NCI-H748 (cell line): Measurements from ENCODE around the gene RHOG.
"Not testable (repeated sequence)": the region's sequence is repeated elsewhere in the genome, so short reads cannot be mapped to it uniquely, and the experiment has no call there.

Experiments
- DNase-seq: peaks from one replicate; lab custom pipeline; 2025; ENCODE audit not compliant: unreplicated experiment; lab: John Stamatoyannopoulos, UW

The RHOG gene

DNA sequence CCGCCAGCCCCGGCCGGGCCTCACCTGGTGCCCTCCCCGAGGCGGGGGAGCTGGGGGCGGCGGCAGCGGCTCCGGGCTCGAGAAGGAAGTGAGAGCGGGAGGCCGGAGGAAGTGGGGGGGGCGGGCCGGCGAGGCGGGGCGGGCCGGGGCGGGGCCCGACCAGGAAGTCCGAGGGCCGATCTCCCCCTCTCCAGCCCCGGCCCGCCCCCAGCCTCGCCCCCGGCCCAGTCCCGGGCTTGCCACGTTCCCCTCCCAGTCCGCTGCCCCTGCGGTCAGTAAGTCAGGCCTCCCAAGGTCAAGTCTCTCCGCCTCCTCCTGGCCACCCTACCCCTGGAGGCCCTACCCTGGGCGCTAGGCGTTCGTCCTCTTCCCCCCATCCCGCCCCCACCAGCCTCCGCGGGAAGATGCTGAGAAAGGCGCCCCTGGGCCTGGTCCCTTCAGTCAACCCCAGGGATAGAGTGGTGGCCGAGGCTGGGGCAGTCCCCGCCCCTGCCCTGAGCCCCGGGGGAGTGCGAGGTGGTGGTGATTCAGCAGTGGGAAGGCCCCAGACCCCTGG is at the start of gene RHOG:
RHOG (minus strand) TSS at position 90 of the 556 bp plus-strand sequence. CDS start 12,821 bp downstream, outside the sequence.
- peak; percentile 70 for DNase-seq

DNA sequence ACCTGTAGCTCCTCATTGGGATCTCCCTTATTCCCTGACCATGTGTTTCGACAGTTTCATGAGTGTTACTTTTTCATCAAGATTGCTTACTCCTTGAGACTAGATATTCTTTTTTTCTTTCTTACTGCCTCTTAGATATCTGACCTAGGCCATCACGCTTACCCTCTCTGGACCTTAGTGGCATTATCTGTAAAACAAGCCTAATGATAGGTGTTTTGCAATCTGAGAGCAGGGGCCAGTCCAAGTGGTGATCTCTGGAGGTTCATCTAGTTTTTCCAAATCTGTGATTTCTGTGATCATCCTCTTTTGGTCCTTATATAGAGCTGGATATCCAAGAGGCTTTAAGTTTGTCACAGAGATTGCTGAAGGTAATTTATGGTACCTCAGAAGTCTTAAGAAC is 49.3 kb upstream of the RHOG start:
- DNase-seq: no peak

DNA sequence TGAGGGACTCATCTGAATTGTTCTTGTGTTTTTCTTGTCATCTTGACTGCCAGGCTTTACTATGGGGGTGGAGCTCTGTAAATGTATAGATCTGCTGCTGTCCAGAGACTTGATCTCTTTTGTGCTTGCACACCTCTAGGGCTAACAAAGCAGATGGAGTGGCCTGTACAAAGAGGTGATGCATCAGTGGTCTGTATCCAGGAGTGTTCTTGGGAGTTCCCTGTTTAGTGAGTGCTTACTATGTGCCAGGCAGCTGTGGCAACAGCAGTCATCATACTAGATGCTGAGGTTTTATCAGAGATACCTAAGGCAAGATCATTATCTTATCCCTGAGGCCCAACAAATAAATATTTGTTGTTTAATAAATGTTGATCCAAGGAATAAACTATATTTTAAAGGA is 48.1 kb upstream of the RHOG start:
- no peak for DNase-seq

DNA sequence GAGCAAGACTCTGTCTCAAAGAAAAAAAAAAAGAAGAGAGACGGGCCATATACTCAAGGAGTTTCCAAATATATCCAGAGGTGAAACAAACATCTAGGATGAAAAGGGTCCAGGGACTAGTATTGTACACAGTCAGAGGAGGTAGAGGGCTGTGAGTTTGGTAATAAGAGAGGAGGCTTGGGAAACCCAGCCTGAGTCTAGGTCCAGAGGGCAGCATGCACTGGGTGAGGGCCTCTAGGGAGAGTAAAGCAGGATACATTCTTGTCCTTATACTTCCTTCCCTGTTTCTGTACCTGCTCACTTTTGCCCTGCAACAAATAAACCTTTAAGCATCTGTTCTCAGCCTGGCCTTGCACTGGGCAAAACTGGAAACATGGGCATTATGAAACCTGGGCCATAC is 46.2 kb upstream of the RHOG start:
- DNase-seq: no peak

DNA sequence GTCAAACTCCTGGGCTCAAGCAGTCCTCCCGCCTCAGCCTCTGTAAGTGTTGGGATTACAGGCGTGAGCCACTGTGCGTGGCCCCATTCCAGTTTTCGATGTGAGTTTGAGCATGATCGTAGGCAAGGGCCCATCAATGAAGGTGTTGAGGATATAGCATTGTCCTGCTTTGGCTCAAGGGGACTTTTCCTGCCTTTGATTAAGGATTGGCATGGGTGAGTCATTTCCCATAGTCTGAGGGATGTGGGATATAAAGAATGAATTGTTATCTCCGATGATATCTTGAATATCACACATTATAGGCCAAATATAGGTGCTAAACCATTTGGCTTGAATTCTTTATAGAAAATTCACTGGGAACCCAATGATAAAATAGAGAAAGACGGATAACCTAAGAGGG is 45.1 kb upstream of the RHOG start:
- DNase-seq: no peak

DNA sequence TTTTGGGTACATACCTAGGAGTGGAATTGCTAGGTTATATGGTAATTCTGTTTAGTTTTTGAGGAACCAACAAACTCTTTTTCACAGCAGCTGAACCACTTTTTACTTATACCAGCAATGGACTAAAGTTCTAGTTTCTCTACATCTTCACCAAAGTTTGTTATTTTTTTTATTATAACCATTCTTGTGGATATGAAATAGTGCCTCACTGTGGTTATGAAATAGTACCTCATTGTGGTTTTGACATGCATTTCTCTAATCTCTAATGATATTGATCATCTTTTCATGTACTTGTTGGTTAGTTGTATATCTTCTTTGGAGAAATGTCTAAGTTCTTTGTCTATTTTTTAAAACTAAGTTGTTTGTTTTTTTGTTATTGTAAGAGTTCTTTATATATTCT is 41.9 kb upstream of the RHOG start:
- DNase-seq: no peak

DNA sequence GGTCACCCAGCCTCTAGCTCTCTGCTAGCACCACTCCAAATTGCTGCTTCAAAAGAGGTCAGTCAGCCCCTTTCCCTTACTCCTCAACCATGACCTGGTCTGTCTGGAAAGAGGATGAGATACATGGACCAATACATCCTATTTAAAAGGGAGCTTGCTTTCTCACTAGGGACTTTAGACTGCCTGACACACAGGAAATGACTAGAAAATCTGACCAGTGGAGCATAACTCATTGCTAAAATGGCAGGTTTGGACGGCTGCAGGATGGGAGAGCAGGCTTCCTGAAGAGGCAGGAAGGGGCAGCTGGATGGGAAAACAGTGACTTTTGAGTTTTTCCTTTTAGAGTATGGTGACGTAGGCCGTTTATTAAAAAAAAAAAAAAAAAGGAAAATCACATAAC is 40.0 kb upstream of the RHOG start:
- DNase-seq: no peak

DNA sequence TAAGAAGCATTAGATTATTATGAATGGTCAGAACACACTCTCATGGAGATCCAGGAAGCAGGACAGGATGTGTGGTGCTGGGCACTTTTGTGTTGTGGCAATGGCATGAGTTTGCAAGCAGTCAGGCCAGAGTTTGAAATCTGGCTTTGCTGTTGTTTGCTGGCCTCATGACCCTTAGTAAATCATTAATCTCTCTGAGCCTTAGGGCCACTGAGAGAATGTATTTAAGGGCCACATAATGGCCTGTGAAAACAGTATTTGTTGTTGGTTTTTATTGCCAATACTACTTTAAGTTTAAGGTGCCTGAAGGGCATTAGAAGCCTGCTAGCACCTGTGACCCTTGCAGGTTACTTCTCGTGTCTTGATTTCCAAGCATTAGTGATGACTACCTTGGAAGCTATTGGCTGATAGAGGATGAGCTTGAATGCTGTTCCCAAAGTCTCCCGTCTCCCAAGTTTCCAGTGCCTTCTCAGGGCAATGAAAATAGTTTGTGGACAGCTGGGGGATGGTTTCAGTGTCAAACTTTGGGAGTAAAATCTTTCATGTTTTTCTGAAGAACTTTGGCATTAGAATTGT is 39.3 kb upstream of the RHOG start:
- DNase-seq: no peak

DNA sequence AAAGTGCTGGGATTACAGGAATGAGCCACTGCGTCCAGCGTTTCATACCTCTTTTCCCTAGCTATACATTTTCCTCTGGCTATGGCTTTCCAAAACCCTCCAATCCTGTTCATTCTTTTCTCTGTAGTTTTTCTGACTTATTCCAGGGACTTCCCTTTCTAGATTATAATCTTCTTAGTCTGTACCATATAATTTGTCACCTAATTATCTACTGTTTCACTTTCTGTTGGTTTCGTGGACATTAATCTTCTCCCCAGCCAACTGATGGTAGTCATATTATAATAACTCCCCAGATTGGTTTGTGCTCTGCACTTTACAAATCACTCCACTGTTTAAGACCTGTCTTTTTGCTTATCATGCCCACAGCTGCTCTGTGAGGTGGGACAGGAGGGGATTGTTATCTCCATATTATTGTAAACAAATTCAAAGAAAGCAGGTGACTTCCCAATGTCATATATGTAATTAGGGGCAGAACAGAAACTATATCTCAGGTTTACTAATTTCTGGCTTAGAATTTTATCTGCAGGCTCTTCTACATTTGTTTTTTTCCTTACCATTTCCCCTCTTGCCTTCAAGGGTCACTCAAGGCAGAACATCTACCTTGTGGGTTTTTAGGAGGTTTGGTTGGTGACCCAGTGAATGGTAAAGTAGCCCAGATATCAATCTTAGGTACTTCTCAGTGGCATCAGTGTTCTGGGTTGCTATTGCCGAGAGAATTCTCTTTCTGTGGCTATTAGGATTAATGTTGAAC is 38.6 kb upstream of the RHOG start:
- no peak for DNase-seq

DNA sequence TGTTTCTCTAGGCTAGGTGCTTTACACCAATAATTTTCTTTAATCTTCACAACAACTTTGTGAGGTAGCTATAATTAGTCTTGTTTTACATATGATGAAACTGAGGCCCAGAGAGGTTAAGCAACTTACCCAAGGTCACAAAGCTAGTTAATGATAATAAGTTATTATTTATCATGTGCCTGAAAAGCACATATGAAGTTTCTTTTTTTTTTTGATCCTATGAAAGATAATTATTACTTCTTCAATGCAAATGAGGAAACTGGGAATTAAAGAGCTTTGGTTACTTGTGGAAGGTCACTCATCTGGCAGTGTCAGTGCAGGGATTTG is 37.5 kb upstream of the RHOG start:
- DNase-seq: no peak

DNA sequence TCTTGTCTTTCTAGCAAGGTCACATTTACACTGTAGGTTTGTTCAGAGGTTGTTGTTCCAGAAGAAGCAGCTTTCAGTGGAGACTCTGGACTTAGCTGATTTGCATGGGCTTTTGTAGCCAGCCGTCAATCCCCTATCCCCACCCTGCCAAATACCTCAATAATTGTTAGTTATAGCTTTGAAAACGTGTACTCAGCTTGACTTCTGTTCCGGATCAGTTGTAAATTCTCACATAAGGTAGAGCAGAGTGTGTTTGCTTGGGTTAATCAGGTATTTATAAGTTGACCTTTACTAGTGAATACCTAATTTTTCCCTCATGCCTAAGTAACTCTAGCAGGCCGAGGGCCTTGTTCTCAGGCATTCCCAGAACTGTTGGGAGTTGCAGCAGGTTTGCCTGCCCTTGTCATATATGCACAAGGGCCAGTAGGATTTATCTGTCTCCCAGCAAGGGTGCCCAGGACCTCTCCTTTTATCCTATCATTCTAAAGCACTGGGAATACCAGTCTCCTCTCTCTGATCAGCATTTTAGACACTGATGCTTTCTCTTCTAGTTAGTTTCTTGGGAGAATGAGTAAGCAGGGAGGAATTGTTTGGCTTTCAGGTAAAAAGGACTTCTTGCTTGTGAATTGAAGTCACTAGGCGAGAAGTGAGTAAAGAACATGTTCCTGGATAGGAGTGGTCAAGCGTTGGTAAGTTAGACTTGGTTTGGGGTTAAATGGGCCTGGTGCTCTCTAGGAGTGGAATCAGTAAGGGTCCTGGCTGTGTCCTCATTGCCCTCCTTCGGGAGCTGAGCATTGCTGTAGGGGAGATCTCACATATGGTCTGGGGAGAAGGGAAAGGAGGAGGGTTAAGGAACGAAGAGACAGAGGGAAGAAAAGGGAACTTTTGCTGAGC is 36.9 kb upstream of the RHOG start:
- DNase-seq: peak; percentile 19

DNA sequence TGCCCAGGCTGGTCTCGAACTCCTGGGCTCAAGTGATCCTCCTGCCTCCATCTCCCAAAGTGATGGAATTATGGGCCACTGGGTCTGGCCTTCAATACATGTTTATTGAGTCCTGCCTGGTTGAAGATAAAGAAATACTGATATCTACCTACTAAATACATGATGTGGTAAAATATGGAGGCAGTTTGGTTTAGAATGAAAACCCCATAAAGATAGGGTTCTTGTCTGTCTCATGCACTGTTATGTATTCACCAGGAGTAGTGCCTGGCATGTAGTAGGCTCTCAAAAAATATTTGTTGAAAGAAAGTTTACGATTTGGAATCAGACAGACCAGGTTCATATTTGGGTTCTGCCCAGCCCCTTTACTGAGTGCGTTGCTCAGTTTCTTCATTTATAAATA is 35.9 kb upstream of the RHOG start:
- no peak for DNase-seq

DNA sequence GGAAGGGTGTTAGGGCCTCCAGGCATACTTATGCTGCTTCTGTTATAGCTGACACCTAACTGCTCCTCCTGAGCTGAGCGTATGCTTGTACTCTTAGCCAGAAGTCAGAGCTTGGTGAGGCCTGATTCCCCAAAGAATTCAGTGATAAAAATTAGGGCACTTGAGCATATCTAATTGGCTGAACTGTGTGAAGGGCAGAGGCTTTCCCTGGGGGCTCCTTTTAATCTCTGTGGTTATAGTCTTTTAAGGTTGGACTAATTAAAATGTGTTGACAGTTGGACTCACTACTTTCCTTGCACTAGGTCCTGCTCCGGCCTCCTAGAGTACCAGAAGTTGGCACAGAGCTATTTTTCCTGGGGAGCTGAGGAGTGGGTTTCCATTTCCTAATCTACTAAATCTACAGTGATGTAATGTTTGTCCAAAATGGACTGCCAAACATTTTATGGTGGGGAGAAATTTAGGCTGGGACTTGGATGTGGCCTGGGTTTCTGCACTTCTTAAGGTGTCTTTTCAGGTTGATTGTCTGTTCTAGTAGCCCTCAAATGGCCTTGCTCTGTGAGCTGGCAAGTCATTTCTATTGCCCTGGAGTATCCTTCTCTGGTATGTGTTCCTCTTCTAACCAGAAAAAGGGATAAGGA is 33.1 kb upstream of the RHOG start:
- DNase-seq: no peak

DNA sequence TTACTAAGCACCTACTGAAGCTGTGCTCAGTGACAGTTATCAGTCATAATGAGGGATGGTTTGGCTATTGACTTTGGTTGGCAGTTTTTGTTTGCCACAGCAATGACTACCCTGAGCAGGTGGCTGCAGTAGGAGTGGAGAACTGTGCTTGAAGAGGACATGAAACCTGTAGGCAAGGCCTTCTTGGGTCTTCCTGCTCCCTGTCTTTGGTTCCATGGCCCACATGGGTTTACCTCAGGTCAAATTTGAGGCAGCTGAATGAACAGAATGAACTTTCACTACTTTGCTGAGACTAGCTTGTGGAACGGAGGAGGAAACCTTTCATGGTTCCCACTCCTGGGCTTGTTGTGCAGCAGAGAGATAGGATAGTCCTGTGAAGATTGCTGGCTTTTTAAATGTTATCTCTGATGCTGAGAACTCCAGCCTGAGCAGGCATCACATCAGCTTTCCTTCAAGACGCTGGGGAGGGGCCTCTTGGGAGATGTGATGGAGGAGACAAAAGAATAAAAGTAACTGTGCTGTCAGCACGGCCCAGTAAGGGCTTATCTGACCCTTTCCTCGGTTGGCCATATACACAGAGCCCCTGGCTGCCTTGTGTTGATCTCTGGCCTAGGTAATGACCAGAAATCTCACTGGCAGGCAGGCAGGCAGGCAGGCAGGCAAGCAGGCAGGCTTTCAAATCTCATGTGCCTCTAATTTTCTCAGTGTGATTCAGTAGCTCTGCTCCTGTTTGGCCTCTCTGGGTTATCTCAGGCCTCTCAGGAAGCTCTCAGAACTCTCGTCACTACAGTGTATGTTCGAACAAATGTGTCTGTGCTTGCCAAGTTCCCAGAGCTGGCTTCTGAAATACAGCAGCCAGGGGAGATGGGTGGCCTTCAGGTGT is 26.7 kb upstream of the RHOG start:
- DNase-seq: peak; percentile 6

DNA sequence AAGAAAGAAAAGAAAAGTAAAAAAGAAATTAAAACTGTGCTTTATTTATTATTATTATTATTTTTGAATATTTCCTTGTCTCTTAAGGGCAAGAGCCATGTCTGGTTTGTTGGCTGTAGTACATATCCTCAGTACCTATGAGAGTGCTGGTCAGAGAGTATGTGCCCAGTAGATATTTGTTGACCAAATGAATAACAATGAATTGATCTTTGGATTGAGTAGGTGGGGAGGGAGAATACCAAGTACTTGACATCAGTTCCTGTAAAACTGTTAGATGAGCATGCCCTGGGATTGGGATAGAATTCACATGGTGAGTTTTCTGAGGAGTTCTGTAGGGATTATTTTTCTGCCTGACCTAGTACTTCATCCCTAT is 26.1 kb upstream of the RHOG start:
- no peak for DNase-seq

DNA sequence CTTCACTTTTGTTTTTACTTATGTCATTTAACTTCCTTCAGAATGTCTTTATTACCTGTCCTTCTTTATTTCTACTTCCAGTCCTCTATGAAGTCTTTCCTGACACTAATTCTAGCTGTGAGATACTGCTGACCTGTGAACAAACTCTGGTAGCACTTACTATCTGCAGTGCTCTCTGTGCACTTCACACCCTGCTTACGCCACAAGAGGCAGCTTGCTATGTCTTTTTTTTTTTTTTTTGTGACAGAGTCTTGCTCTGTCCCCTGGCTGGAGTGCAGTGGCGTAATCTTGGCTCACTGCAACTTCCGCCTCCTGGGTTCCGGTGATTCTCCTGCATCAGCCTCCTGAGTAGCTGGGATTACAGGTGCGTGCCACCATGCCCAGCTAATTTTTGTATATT is 25.4 kb upstream of the RHOG start:
- DNase-seq: no peak

DNA sequence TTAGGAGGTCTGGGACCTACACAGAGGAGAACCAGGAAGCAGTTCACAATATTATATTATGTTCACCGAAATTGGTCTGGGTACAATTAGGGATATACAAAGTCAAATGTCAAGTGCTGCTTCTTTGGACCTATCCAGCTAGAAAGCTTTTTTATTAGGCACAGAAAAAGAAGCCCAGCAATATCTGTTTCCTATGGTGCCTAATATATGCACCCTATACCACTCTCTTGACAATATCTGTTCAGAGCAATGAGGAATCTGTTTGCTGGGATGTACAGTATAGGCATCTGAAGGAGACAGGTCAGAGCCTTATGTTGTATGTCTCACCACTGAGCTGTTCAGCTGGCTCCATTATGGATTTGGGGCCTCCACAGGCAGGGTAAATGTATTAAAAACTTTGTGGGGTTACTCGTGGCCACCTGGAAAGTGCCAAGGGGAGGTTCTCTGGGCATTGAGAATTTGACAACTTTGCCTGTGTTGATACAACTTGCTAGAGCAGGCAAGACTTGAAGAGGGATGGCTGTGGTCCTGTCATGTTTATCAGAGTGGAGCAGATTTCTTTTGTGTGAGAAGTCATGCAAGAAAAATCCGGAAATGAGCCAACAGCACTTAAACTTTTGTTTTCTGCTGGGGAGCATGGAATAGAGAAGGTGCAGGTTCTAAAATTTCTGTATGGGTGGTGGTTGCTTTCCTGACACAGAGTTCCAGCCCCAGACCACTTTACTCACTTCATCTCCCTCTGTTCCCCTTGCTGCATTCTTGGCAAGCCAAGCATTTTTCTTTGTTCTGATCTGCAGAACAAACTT is 24.8 kb upstream of the RHOG start:
- DNase-seq: no peak

DNA sequence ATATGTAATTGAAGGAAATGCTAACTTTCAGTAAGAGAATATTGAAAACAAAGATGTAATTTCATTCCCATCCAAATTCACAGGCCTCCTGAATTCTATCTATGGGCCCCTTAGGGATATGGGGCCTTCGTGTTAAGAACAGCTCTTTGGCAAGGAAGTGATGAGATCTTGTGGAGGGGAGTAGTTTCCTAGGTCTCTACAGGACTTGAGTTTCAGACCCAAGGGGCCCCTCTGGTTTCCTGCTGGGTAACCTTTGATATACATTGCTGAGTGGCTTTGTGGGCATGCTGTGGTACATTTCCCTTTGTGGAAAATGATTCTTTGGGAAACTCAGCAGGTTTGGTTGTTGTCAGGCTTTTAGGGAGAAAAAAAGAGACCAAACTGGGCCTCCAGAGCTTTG is 20.9 kb upstream of the RHOG start:
- DNase-seq: no peak

DNA sequence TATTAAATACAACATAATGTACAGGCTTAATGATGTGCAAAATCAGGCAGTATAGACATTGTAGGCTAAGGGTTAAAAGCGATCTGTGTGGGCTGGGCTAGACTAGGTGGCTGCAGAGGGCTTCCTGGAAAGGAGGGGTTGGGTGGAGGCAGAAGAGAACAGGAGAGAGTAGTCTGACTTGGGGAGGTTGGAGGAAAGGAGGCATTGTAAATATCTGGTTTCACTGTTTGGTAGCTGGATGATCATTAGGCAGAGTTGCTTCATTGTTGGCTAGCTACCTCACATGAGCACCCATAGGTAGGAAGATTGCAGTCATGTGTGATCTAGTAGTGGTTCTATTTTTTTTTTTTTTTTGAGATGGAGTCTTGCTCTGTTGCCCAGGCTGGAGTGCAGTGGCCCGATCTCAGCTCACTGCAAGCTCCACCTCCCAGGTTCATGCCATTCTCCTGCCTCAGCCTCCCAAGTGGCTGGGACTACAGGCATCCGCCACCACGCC is 20.2 kb upstream of the RHOG start:
- DNase-seq: not testable (repeated sequence)
